ENCODE data around the gene YTHDC1. TPM values are rescaled to one million over a fixed set of nuclear protein-coding genes. Genes with fewer than 3 reads are reported as not detected.

The YTHDC1 gene
- total and polyA plus RNA-seq, 2 of the 4 experiments (the other 2 are of a cell fraction) = 31.9 to 32.7 TPM

DNA sequence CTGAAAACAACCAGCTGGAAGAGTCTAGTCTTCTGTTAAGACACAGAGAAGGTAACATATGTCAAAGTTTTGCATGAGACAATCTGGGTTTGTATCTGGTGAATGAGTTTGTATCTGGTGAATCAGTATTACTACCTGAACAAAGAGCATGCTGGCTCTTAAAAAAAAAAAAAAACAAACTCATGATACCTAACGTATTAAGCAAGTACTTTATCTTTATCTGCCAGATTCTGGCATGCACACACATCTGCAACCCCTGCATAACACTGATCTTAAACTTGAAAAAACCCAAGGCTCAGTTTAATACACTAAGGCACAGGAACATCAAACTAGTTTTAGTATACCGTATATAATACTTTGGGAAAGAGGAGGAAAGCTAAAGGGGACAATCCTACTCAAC, 5.8 kb downstream of the YTHDC1 start:
- dilution Hi-C loops (cut with HindIII; ENCODE audit: low sequenced_read_pairs, unreplicated experiment) = no loop called here
- ChIA-PET POLR2A (ENCODE audit: unreplicated experiment) (no interaction called here), CTCF (interaction anchor here (1.0 kb wide), 1 partner anchor 32 kb away, joined by 5 read pairs; no protein-coding TSS in a partner anchor)
- Histone ChIP-seq H4K8ac (ENCODE audit: low read depth in 2 of 2, low read length in 2 of 2) (no peak overlapping the region), H3K9me3 (ENCODE audit: control insufficient read depth, insufficient read depth, low read length) (no peaks in the 10 kb centered on the region), H3K4me1 (ENCODE audit: control insufficient read depth, insufficient read depth, low read length) (peaks cover 7% of the 10 kb centered on the region), H2AK5ac (ENCODE audit: low read depth, low read length) (no peak overlapping the region), H3K56ac (ENCODE audit: extremely low read depth, insufficient read depth, low read length) (no peak overlapping the region), H2AK9ac (replicated peaks; ENCODE audit: low read depth, low read length, poor library complexity) (no peak overlapping the region), H3K9ac (ENCODE audit: low read depth, low read length) (no peak overlapping the region), H3K14ac (replicated peaks; ENCODE audit: low read depth, low read length) (no peak overlapping the region), H3K79me1 (ENCODE audit: low read depth in 1 of 2, low read length in 2 of 2) (peaks cover 0 to 30% of the 10 kb centered on the region in 2 experiments; a peak in 2 of 4 replicates), H3K9me1 (ENCODE audit: insufficient read depth, low read length) (peaks cover 4% of the 10 kb centered on the region), H3K23ac (ENCODE audit: low read depth, low read length) (no peak overlapping the region; the same call in 1 of the 2 replicates), H2BK15ac (ENCODE audit: low read depth, low read length) (no peak overlapping the region), H2AFZ (replicated peaks; ENCODE audit: low read length, poor library complexity) (no peak overlapping the region), H3K27me3 (ENCODE audit: control insufficient read depth, insufficient read depth, low read length) (no peaks in the 10 kb centered on the region), H2BK20ac (ENCODE audit: low read depth, low read length) (no peak overlapping the region), H2BK5ac (ENCODE audit: low read depth, low read length, poor library complexity, severe bottlenecking) (no peak overlapping the region), H4K5ac (ENCODE audit: low read depth, low read length) (no peak overlapping the region), H3K4me2 (ENCODE audit: low read depth, low read length) (no peak overlapping the region), H3K4ac (ENCODE audit: low read depth, low read length) (no peak overlapping the region), H3K36me3 (ENCODE audit: control insufficient read depth, insufficient read depth, low read length) (no peaks in the 10 kb centered on the region), H4K91ac (ENCODE audit: insufficient read depth, low read depth, low read length) (no peak overlapping the region), H3K27ac (ENCODE audit: insufficient read depth, low read length) (no peak overlapping the region), H3K18ac (ENCODE audit: low read depth, low read length) (no peak overlapping the region), H4K20me1 (ENCODE audit: insufficient read depth, low read length) (peaks cover 84% of the 10 kb centered on the region), H3K4me3 (ENCODE audit: insufficient read depth, low read depth, low read length) (no peak overlapping the region), H2BK120ac (ENCODE audit: low read depth, low read length) (no peak overlapping the region)
- ATAC-seq (ENCODE audit: low read depth) (no peak), DNase-seq (no peak)
- TF ChIP-seq MAZ (IDR thresholded peaks at IDR 0.05; ENCODE audit: borderline replicate concordance, low read depth, low read length) (no peak), POLR2A (IDR thresholded peaks at IDR 0.05; ENCODE audit: low read depth, low read length) (no peak), MXI1 (IDR thresholded peaks at IDR 0.05; ENCODE audit: borderline replicate concordance, low read depth, low read length) (no peak), FOS (IDR thresholded peaks at IDR 0.05; ENCODE audit: low read depth, low read length) (no peak), MAFK (IDR thresholded peaks at IDR 0.05; ENCODE audit: low read depth, low read length) (no peak), CEBPB (IDR thresholded peaks at IDR 0.05; ENCODE audit: low read depth, low read length) (no peak), NFE2L2 (IDR thresholded peaks at IDR 0.05; ENCODE audit: low read depth, low read length) (no peak), BHLHE40 (IDR thresholded peaks at IDR 0.05; ENCODE audit: low read depth, low read length) (no peak), CHD1 (IDR thresholded peaks at IDR 0.05; ENCODE audit: low read depth, low read length) (no peak), RCOR1 (IDR thresholded peaks at IDR 0.05; ENCODE audit: insufficient replicate concordance, low read length) (no peak)
- TF ChIP-seq, protein P1, sequence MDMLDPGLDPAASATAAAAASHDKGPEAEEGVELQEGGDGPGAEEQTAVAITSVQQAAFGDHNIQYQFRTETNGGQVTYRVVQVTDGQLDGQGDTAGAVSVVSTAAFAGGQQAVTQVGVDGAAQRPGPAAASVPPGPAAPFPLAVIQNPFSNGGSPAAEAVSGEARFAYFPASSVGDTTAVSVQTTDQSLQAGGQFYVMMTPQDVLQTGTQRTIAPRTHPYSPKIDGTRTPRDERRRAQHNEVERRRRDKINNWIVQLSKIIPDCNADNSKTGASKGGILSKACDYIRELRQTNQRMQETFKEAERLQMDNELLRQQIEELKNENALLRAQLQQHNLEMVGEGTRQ (IDR thresholded peaks at IDR 0.05; ENCODE audit: low read depth, low read length) = no peak
- TF ChIP-seq, protein P2, sequence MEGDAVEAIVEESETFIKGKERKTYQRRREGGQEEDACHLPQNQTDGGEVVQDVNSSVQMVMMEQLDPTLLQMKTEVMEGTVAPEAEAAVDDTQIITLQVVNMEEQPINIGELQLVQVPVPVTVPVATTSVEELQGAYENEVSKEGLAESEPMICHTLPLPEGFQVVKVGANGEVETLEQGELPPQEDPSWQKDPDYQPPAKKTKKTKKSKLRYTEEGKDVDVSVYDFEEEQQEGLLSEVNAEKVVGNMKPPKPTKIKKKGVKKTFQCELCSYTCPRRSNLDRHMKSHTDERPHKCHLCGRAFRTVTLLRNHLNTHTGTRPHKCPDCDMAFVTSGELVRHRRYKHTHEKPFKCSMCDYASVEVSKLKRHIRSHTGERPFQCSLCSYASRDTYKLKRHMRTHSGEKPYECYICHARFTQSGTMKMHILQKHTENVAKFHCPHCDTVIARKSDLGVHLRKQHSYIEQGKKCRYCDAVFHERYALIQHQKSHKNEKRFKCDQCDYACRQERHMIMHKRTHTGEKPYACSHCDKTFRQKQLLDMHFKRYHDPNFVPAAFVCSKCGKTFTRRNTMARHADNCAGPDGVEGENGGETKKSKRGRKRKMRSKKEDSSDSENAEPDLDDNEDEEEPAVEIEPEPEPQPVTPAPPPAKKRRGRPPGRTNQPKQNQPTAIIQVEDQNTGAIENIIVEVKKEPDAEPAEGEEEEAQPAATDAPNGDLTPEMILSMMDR (conservative IDR thresholded peaks at IDR 0.05; ENCODE audit: low read depth, low read length) = no peak
- WGBS, 2 experiments (ENCODE audit: extremely low coverage in 2 of 2, insufficient read length in 1 of 2) = no CpG with 5 or more reads among the region's 2 CpGs
- in situ Hi-C loops (cut with MboI; ENCODE audit: low sequenced_read_pairs) = no loop called here
- no TSS peak for BruUV-seq (replicated peaks)
- intact Hi-C loops (cut with micrococcal nuclease) = no loop called here

Data from IMR-90 (cell line).